Measurements from ENCODE around the gene FOXD4L3.
"Not testable (repeated sequence)": the region's sequence is repeated elsewhere in the genome, so short reads cannot be mapped to it uniquely, and the experiment has no call there.

The FOXD4L3 gene

DNA sequence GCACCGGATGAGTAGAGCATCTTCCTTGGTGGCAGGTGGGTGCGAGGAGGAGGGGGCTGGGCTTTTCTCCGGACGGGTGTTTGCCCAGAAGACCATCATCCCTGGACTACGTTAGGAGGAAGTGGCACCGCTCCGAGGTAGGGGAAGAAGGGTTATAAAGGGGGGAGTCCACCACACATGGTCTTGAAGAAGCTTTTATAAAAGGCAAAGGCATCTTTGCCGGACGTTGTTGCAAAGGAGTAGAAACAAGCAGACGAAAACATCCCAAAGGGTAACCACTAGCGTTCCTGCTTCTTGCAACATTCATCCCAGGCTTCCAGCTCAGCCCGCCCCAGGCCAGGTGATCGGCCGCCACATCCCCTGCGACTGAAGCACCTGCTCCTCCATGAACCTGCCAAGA, at the start of gene FOXD4L3:
Gene FOXD4L3 (plus strand): TSS at position 301 of the 400 bp plus-strand sequence. CDS start 85 bp downstream, at position 386.
- DNase-seq (ENCODE audit: low read depth, low spot score); POLR2A ChIA-PET; H3K4me3 ChIP-seq (ENCODE audit: low read depth, low read length); CTCF ChIA-PET: not testable (repeated sequence)

- CTCF ChIA-PET; H3K4me3 ChIP-seq (ENCODE audit: low read depth, low read length); POLR2A ChIA-PET; DNase-seq (ENCODE audit: low read depth, low spot score): not testable (repeated sequence)
These were observed 21.6 kb upstream of the FOXD4L3 start for GRCh38 chr9:68281041-68281440.

DNA sequence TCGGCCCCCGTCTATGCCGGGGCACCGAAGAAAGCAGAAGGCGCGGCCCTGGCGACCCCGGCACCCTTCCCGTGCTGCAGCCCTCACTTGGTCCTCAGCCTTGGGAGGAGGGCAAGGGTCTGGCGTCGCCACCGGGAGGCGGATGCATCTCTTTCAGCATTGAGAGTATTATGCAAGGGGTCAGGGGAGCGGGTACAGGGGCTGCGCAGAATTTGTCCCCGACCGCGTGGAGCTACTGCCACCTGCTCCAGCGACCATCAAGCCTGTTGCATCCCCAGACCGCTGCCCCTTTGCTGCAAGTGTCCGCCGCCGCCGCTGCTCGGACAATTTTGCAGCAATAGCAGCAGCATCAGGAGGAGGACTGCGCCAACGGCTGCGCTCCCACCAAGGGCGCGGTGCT, 1.1 kb downstream of the FOXD4L3 start:
- DNase-seq (ENCODE audit: low read depth, low spot score); POLR2A ChIA-PET; CTCF ChIA-PET; H3K4me3 ChIP-seq (ENCODE audit: low read depth, low read length): not testable (repeated sequence)

GRCh38 chr9:68304212-68304611, 1.5 kb downstream of the FOXD4L3 start:
- POLR2A ChIA-PET; DNase-seq (ENCODE audit: low read depth, low spot score); CTCF ChIA-PET; H3K4me3 ChIP-seq (ENCODE audit: low read depth, low read length): not testable (repeated sequence)

DNA sequence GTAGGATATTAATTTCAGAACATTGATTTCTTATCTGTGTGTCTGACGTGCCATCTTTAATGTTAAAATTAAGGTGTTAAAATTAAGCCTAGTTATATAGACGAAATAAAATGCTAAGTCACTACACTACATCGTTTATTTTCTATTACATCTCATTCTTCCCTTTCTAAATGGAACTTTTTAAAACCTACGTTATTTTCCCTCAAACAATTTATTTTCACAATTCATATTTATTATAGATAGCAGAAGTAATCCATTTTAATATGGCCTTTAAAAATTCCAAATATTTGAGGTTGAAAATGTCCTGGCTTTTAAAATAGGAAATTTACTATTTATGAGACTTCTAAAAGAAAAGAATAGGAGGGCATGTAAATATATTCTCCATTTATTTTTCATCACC, 2.1 kb downstream of the FOXD4L3 start:
- DNase-seq (ENCODE audit: low read depth, low spot score); CTCF ChIA-PET; POLR2A ChIA-PET; H3K4me3 ChIP-seq (ENCODE audit: low read depth, low read length): not testable (repeated sequence)

- H3K4me3 ChIP-seq (ENCODE audit: low read depth, low read length); CTCF ChIA-PET; DNase-seq (ENCODE audit: low read depth, low spot score); POLR2A ChIA-PET: not testable (repeated sequence)
These were observed 3.1 kb downstream of the FOXD4L3 start for GRCh38 chr9:68305680-68306285.

DNA sequence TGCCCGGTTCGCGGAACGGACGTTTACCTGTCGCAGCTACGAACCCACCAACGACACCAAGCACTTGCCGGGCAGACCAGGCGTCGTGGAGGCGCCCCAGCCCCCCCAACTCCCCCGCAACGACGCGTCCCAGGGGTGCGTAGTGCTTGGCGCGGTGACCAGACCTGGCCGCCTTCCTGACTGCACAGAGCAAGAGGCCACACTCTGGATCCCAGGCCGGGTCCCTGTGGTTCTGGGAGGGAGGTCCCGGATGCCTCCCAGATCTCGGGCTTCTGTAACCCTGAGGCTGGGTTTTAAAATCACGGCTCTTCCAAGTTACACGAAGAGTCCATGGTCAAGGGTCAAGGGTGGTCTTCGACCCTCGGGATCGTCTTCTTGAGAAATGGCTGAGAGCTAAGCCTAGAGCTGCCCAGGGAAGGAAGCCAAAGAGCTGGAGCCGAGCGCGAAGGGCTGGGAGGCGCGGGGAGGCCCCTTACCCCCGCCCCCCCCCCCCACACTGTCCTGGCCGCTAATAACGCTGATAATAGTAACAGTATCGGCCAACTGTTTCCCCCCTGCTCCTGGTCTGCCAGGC, 3.8 kb downstream of the FOXD4L3 start:
- POLR2A ChIA-PET; CTCF ChIA-PET; H3K4me3 ChIP-seq (ENCODE audit: low read depth, low read length); DNase-seq (ENCODE audit: low read depth, low spot score): not testable (repeated sequence)

GRCh38 chr9:68307127-68307526, 4.5 kb downstream of the FOXD4L3 start:
- DNase-seq (ENCODE audit: low read depth, low spot score); CTCF ChIA-PET; POLR2A ChIA-PET; H3K4me3 ChIP-seq (ENCODE audit: low read depth, low read length): not testable (repeated sequence)

DNA sequence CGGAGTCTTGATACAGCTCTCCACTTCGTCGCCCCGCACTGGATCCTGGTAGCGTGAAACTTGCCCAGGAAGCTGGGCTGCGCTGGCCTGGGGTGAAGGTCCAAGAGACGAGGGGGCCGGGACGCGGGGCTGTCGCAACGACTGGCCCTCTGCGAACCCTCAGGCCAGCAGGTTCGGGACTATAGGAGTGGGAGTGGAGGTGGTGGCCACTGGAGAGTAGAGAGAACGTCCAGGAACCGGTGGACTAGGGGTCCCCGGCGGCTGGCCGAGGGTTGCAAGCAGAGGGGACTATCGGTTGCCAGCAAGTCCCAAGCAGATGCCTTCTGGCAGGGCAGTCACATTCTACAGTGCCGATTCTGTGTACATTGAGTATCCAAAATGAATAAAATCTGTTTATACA, 5.0 kb downstream of the FOXD4L3 start:
- H3K4me3 ChIP-seq (ENCODE audit: low read depth, low read length); CTCF ChIA-PET; DNase-seq (ENCODE audit: low read depth, low spot score); POLR2A ChIA-PET: not testable (repeated sequence)

GRCh38 chr9:68311208-68311607, 8.5 kb downstream of the FOXD4L3 start:
- DNase-seq (ENCODE audit: low read depth, low spot score); H3K4me3 ChIP-seq (ENCODE audit: low read depth, low read length); POLR2A ChIA-PET; CTCF ChIA-PET: not testable (repeated sequence)

GRCh38 chr9:68318209-68318608, 15.5 kb downstream of the FOXD4L3 start:
- POLR2A ChIA-PET; DNase-seq (ENCODE audit: low read depth, low spot score); H3K4me3 ChIP-seq (ENCODE audit: low read depth, low read length); CTCF ChIA-PET: not testable (repeated sequence)

DNA sequence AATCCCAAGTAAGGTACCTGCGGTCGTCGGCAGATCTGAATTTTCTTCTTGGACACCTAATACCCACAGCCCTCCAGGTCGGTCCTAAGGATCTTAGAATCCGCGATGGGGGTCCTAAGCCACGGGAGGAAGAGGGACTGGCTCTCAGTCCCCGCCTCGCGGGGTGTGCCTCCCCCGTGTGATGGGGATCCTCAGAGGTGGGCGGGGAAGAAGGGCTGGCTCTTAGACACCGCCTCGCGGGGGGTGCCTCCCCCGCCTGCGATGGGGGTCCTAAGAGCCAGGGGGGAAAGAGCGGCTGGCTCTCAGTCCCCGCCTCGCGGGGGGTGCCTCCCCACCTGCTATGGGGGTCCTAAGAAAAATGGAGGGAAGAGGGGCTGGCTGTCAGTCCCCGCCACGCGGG, 21.1 kb downstream of the FOXD4L3 start:
- DNase-seq (ENCODE audit: low read depth, low spot score); POLR2A ChIA-PET; H3K4me3 ChIP-seq (ENCODE audit: low read depth, low read length); CTCF ChIA-PET: not testable (repeated sequence)

GRCh38 chr9:68324518-68324917, 21.9 kb downstream of the FOXD4L3 start:
- H3K4me3 ChIP-seq (ENCODE audit: low read depth, low read length); DNase-seq (ENCODE audit: low read depth, low spot score); POLR2A ChIA-PET; CTCF ChIA-PET: not testable (repeated sequence)

GRCh38 chr9:68329106-68329505, 26.4 kb downstream of the FOXD4L3 start:
- DNase-seq (ENCODE audit: low read depth, low spot score); CTCF ChIA-PET; POLR2A ChIA-PET; H3K4me3 ChIP-seq (ENCODE audit: low read depth, low read length): not testable (repeated sequence)

DNA sequence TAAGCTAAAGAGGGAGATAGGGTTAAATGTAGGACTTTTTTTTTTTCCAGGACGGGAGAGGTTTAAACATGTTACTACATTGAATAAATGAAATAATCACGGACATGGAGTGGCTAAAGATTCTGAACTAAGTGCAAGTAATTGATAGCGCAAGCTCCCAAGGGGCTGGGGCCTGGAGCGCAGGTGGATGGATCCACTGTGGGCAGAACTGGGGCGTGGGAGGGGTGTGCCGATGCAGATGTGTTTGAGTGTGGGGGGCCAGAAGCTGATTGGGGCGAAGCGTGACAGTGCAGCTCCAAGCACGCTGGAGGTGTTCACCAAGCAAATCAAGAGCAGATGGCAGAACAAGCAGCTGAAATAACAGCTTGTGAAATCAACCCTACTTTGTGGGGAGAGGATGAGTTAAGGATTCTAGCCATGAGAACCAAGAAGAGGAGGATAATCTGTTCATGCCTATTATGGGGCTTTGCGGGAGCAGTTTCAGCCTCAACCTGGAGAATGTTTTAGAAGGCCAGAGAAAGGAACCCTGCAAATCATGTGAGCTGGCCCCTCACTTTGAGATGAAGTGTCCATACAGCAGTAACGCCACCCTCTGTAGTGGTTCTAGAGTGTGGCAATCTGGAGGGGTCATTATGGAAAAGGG, 28.0 kb downstream of the FOXD4L3 start:
- DNase-seq (ENCODE audit: low read depth, low spot score); POLR2A ChIA-PET; H3K4me3 ChIP-seq (ENCODE audit: low read depth, low read length); CTCF ChIA-PET: not testable (repeated sequence)

DNA sequence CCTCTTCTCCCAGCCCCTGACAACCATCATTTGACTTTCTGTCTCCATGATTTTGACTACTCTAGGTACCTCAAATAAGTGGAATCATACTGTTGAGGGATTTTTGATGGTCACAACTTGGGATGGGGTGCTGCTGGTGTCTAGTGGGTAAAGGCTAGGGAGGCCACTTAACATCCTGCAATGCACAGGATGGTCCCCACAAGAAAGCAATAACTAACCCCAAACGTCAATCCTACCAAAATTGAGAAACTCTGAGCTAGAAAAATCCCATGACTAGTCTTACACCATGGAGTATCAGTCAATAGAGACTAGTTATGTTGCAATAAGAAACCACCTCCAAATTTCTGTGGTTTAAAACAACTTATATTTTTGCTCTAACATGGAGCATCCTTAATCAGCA, 29.5 kb downstream of the FOXD4L3 start:
- H3K4me3 ChIP-seq (ENCODE audit: low read depth, low read length); CTCF ChIA-PET; POLR2A ChIA-PET; DNase-seq (ENCODE audit: low read depth, low spot score): not testable (repeated sequence)

DNA sequence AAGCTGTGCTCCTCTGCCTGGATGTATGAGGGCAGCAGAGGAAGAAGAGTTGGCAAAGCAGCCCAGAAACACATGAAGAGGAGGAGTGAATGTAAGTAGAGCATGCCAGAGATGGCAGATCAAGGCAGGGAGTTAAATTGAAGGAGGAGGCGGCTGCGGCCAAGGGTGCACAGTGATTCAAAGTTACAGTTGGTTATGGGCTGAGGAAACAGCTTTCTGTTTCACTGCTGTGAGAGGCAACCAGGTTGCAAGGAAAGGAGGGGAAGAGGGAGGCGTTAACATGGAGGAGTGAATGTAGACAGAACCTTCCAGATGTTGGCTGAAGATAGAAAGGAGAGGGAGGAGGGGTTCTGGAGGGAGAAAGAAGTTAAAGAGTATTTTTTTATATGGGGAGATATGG, 33.3 kb downstream of the FOXD4L3 start:
- CTCF ChIA-PET; H3K4me3 ChIP-seq (ENCODE audit: low read depth, low read length); POLR2A ChIA-PET; DNase-seq (ENCODE audit: low read depth, low spot score): not testable (repeated sequence)

Measured in AG04449 (cell line).